Activated naive CD4-positive, alpha-beta T cell (primary cell): ENCODE data around the gene TRIM5.
"Not testable (repeated sequence)": the region's sequence is repeated elsewhere in the genome, so short reads cannot be mapped to it uniquely, and the experiment has no call there.

Source experiments
- DNase-seq, 4 experiments: peaks; one replicate each; lab custom pipeline; 2025; lab: John Stamatoyannopoulos, UW

TRIM5 gene

GRCh38 chr11:5688482-5688881 lies 3.6 kb upstream of the TRIM5 start:
- no peak for DNase-seq

DNA sequence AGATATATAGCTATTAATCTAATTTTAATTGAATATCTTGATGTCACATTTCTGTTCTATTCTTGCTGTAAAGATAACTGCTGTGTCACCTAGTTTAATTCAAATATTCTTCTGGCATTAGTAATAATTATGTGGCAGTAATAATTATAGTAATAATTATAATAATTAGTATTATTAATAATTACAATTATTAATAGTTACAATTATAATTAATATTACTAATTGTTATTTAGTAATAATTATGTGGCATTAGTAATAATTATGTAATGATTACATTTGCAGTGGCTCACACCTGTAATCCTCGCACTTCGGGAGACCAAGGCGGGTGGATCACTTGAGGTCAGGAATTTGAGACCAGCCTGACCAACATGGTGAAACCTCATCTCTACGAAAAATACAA lies 1.6 kb upstream of the TRIM5 start:
- DNase-seq: no peak

DNA sequence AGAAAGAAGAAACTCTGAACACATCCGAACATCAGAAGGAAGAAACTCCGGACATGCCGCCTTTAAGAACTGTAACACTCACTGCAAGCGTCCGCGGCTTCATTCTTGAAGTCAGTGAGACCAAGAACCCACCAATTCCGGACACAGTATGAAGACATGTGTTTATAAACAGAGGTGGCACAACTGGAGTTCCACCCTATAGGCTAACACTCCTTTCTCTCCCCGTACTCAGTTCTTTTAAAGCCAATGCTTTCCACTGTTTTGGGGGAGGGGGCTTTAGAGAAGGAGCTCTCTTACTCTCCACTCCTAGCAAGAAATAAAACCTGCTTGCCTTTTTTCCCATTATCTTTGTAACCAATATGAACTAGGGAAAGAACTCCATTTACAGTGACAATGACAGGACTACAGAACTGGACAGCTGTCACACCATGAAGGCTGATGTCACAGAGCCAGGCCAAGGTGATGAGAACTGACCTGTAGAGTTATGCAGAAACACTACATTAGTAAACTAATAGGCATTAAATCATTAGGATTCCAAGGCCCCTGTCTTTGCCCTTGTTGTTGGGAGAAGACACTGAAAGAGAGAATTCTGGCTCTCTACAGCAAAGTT lies 733 bp downstream of the TRIM5 start:
- DNase-seq: no peak

DNA sequence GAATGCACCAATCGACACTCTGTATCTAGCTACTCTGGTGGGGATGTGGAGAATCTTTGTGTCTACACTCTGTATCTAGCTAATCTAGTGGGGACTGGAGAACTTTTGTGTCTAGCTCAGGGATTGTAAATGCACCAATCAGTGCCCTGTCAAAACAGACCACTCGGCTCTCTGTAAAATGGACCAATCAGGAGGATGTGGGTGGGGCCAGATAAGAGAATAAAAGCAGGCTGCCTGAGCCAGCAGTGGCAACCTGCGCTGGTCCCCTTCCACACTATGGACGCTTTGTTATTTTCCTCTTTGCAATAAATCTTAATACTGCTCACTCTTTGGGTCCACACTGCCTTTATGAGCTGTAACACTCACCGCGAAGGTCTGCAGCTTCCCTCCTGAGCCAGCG lies 1.3 kb downstream of the TRIM5 start:
- DNase-seq: peak in 1 of 4 experiments; percentile 29

DNA sequence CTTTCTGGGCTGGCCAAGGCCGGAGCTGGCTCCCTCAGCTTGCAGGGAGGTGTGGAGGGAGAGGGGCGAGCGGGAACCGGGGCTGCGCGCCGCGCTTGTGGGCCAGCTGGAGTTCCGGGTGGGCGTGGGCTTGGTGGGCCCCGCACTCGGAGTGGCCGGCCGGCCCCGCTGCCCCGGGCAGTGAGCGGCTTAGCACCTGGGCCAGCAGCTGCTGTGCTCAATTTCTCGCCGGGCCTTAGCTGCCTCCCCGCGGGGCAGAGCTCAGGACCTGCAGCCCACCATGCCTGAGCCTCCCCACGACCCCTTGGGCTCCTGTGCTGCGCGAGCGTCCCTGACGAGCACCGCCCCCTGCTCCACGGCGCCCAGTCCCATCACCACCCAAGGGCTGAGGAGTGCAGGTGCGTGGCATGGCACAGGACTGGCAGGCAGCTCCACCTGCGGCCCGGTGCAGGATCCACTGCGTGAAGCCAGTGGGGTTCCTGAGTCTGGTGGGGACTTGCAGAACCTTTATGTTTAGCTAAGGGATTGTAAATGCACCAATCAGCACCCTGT lies 1.9 kb downstream of the TRIM5 start:
- not testable (repeated sequence) for DNase-seq

DNA sequence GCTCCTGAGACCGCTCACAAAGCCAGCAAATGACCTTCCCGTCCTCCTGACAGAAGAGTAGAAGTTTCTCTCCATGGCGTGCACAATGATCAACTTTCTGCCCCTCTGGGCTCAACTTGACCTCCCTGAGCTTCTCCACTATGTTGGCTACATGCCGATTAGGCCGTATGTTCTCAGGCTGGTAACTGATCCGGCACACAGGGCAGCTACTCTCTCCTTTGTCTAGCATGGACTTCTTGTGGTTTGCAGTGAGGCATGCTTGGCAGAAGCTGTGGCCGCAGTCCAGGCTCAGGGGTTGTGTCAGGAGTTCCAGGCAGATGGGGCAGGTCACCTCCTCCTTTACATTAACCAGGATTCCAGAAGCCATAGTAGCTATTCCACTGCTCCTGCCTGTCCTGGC lies 5.1 kb downstream of the TRIM5 start:
- DNase-seq: no peak

GRCh38 chr11:5674391-5674790 lies 10.5 kb downstream of the TRIM5 start:
- no peak for DNase-seq

DNA sequence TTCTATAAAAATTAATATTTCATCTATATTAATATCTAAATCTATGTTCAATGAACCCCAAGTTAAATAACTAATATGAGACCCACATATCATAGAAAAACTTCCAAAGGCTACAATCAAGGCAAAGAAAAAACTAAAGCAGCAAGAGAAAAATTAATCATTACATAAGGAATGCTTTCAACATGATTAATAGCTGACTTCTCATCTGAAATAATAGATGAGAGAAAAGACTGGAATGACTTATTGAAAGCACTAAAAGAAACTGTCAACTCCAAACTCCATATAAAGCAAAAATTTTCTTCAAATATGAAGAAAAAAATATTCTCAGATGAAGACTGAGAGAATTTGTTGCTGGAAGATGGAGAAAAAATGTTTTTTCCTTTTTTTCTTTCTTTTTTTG lies 13.0 kb downstream of the TRIM5 start:
- DNase-seq: no peak

- DNase-seq: no peak
Observed at GRCh38 chr11:5666402-5666793, 18.5 kb downstream of the TRIM5 start.

DNA sequence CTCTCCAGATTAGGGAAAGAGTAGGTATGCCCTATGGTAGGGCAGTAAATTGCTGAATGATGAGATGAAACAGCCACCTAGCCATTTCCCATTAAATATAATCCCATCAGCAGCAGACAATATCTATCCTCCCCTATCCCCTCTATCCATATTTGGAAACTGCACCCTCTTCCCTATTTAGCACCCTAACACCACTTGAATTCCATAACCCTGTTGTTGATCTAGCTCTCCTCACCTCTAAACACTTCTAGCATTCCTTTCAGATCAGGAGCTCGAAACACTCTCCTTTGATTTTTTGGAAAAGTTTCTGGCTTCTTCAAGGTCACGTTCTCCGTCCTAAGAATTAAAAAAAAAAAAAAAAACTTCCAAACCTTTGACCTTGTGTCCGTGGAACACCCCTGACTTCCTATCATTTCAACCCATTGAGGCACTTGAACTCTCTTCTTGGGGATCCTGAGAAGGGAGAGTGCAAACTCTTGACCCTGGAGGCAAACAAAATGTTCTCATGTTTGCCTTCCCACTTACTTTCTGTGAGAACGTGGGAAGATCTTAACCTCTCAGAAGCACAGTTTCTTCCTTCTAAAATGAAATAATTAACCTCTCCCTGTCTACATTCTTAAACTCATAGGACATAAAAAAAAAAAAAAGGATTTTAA lies 19.0 kb downstream of the TRIM5 start:
- no peak for DNase-seq

GRCh38 chr11:5665051-5665570 lies 19.8 kb downstream of the TRIM5 start:
- no peak for DNase-seq

- no peak for DNase-seq
Observed at GRCh38 chr11:5663511-5663910, 21.4 kb downstream of the TRIM5 start.

DNA sequence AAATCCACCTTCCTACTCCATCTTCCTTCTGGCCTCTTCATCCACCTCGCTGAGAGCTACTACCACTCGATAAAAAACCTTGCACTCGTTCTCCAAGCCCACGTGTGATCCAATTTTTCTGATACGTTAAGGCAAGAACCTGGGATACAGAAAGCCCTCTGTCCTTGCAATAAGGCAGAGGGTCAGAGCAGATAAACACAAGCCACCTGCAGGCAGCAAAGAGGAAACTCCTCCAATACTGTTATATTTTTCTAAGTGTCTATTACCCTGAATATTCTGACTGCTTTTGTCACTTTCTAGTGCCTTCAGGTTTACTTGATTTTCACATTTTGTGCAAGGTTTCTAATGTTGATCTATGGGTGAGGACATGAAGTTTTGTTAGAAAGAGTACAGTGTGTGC lies 26.6 kb downstream of the TRIM5 start:
- DNase-seq: no peak

- not testable (repeated sequence) for DNase-seq
Observed at GRCh38 chr11:5656956-5657355, 27.9 kb downstream of the TRIM5 start.

- no peak for DNase-seq
Observed at GRCh38 chr11:5655474-5655873, 29.4 kb downstream of the TRIM5 start.

GRCh38 chr11:5646139-5646538 lies 38.7 kb downstream of the TRIM5 start:
- no peak for DNase-seq

DNA sequence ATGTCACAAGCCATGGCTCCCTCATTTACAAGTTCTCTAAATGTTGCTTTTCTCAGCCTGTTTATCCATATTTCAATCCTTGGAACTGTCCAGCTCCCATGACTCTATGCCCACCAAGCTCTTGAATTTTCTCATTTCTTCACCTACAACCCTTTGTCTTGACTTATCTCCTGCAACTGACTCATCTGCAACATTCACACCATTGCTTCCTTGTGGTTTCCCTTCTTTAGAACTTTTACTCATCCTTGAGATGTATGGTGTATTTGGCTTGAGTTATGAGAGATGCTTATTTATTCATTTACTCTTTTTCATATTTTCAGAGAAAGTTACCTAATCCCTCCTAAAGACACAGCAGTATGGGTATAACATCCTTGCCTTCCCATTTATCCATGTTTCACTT lies 41.3 kb downstream of the TRIM5 start:
- no peak for DNase-seq

DNA sequence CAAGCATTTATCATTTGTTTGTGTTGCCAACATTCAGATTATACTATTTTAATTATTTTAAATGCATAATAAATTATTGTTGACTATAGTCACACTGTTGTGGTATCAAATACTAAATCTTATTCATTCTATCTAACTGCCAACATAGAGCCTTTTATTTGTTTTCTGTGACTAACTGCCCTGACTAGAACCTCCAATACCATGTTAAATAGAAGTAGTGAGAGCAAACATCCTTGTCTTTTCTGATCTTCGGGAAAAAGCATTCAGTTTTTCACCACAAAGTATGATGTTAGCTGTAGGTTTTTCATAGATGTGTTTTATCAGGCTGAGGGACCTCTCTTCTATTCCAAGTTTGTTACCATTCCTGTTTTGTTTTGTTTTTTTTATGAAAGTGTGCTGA lies 44.9 kb downstream of the TRIM5 start:
- no peak for DNase-seq

DNA sequence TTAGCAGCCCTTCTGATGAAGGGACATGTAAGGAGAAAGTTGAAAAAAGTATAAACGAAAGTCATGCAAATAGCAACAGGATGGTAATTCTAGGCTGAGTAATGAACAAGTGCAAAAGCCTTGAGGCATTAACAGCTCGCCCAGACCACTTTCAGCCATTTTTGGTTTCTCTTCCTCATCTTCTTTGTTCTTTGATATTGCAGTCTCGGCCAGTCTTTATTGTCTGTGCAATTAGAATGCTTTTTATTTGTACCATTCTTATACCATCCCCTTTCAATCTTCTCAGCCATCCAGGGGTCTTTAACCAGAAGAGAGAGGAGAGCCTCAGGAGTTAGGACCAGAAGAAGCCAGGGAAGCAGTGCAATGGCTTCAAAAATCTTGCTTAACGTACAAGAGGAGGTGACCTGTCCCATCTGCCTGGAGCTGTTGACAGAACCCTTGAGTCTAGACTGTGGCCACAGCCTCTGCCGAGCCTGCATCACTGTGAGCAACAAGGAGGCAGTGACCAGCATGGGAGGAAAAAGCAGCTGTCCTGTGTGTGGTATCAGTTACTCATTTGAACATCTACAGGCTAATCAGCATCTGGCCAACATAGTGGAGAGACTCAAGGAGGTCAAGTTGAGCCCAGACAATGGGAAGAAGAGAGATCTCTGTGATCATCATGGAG lies 52.8 kb downstream of the TRIM5 start:
- no peak for DNase-seq

DNA sequence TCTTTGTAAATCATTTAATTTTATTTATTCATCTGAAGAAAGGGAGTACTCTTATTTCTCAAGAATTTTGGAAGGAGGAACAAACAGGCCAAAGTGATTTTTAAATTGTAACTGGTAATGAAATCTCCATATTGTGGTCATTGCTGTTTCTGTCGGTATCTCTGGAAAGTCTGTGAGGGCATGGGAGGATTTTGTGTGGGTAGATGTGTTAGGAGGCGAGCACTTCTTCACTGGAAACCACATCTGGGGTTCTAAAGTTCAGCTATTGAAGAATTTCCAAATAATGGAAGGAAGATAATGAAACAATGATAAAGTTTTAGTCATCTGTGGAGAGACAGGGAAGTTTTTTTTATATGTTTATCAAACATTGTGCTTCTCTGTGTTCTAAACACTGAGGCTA lies 53.5 kb downstream of the TRIM5 start:
- DNase-seq: no peak

- no peak for DNase-seq
Observed at GRCh38 chr11:5626196-5626595, 58.7 kb downstream of the TRIM5 start.

- DNase-seq: no peak
Observed at GRCh38 chr11:5625281-5625680, 59.6 kb downstream of the TRIM5 start.
